NCI-H1436 (cell line): ENCODE measurements around the gene FGF8.

Experiments used
- DNase-seq: peaks from one replicate; lab custom pipeline; 2025; lab: John Stamatoyannopoulos, UW

The FGF8 gene

DNA sequence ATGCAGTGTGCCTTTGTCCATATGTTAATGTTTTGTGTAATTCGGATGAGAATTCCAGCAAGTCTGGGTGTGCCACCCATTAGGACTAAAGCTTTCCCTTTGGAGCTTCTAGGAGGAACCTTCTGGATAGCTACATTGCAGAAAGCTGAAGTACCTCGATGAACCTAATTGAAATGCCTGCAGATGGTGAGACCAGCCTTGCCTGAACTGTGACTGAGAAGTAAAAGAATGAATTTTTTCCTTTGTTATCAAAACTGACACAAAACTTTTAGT is 49.9 kb downstream of the FGF8 start:
- no peak for DNase-seq

DNA sequence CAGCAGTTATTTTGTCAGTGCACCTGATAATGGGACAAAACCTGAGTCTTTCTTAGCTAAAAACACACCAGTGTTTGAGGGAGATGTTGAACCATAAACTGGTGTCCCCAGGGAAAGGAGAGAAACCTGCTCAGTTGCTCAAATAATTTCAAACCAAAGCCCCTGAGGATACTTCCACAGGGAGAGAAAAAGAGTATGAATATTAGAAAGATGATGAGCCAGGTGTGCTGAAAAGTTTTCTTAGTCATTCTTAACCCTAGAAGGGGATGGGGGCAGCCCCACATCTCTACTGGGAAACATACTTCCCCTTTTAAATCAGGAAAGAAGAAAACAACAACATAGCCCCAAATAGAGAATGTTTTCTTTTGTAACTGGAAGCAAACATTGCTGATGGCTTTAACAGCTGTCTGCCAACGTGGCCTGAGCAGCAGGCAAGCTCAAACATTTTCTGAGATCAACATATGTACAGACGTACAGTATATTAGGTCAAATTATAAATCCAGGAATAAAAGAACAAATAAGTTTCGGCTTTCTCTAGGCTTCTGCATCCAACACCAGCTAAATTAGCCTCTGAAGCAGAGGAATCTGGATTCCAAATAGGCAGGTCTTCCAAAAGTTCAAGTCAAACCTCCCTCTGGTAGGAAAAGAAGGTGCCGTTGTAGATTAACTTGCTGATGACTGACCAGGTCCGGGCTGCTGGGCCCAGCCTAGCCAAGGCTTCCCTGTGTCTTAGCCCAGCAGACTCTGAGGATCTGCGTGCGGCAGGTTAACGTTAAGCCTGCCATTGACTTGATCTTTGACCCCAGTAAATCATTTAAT is 50.4 kb downstream of the FGF8 start:
- DNase-seq = no peak

DNA sequence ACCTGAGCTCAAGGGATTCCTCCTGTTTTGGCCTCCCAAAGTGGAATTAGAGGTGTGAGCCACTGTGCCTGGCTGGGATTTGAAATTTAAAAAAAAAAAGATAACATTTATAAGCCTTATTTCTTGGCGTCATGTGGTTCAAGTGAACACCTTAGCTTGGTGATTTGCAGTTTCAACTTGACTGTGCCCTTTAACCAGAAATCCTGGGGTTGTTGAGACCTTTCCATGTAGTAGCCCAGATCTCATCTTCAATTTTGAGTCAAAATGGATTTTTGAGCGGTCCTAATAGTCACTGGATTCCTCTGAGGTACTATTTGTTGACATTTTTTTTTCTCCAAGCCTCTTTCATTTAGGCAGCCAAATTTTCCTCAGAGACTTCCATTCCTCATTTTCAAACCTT is 51.5 kb downstream of the FGF8 start:
- no peak for DNase-seq

DNA sequence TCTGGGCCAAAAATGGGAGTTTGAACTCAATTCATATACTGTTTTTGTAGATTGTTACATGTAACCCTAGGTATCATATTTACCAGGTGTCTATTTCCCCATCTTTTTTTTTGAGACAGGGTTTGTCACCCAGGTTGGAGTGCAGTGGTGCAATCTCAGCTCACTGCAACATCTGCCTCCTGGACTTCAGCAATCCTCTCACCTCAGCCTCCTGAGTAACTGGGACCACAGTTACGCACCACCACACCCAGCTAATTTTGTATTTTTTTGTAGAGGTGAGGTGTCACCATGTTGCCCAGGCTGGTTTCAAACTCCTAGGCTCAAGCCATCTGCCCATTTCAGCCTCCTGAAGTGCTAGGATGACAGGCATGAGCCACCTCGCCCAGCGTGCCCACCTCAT is 52.7 kb downstream of the FGF8 start:
- DNase-seq = no peak

DNA sequence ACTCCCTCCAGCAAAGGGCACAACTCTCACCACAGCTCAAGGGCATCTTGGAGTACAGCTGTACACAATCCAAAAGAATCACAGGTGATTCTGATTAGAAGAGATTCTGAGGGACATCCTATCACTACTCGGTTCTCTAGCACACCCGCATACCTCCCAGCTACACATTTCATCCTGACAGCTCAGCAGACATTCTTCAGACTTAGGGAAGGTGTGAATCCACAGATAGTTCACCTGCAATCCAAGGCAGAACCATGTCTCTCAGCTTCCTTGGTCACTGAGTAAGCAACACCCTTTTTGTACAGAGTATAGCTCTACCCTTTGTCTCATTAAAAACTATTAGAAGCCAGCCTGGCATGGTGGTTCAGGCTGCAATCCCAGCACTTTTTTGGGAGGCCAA is 54.1 kb downstream of the FGF8 start:
- no peak for DNase-seq

DNA sequence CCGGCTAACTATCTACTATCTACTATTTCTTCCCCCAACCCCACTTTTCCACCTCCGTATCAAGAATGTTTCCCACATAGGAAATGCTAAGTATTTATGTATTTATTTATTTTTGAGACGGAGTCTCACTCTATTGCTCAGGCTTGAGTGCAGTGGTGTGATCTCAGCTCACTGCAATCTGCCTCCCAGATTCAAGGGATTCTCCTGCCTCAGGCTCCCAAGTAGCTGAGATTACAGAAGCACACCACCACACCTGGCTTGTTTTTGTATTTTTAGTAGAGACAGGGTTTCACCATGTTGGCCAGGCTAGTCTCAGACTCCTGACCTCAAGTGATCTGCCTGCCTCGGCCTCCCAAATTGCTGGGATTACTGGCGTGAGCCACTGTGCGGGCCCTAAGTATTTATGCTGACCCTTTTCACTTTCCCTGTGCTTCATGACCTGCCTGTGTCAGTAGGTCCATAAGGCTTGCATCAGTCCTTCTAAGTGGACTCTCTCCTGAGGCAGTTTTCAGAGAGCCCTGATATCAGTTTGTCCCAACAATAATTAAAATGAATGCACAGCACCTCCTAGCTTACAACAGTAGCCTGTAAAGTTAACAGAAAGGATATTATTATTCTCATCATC is 55.2 kb downstream of the FGF8 start:
- no peak for DNase-seq
